Activated naive CD8-positive, alpha-beta T cell treated with anti-CD3 and anti-CD28 coated beads, Interleukin-2, amount 50 U/mL, for 16 hours (primary cell): ENCODE measurements around the gene MAGEA4.

Experiments used
- DNase-seq: peaks from one replicate; pipeline ENCODE4 v3.0.0-alpha.2; 2020; ENCODE audit warnings: low read depth, low spot score

The MAGEA4 gene

GRCh38 chrX:151923648-151924047 lies 11.0 kb downstream of the MAGEA4 start:
- DNase-seq, result no peak

- no peak for DNase-seq
Observed at GRCh38 chrX:151929126-151929525, 16.4 kb downstream of the MAGEA4 start.

- DNase-seq, result no peak
Observed at GRCh38 chrX:151935358-151935757, 22.7 kb downstream of the MAGEA4 start.

- DNase-seq, result no peak
Observed at GRCh38 chrX:151938172-151938571, 25.5 kb downstream of the MAGEA4 start.

GRCh38 chrX:151954730-151955129 lies 42.0 kb downstream of the MAGEA4 start:
- no peak for DNase-seq

GRCh38 chrX:151958101-151958500 lies 45.4 kb downstream of the MAGEA4 start:
- DNase-seq, result no peak

- no peak for DNase-seq
Observed at GRCh38 chrX:151962034-151962433, 49.3 kb downstream of the MAGEA4 start.

- DNase-seq, result no peak
Observed at GRCh38 chrX:151966236-151966635, 53.5 kb downstream of the MAGEA4 start.

GRCh38 chrX:151970027-151970426 lies 57.3 kb downstream of the MAGEA4 start:
- DNase-seq, result no peak

GRCh38 chrX:151970661-151971060 lies 58.0 kb downstream of the MAGEA4 start:
- DNase-seq, result no peak

- DNase-seq, result no peak
Observed at GRCh38 chrX:151973060-151973661, 60.5 kb downstream of the MAGEA4 start.

- no peak for DNase-seq
Observed at GRCh38 chrX:151973851-151974335, 61.2 kb downstream of the MAGEA4 start.
